Skeletal muscle tissue (tissue), 4 donors: Measurements from ENCODE around the gene EPAS1. TPM values are rescaled to one million over a fixed set of nuclear protein-coding genes. Genes with fewer than 3 reads are reported as not detected.

ENCODE experiments used
- H3K27ac ChIP-seq: one replicate; pipeline ENCODE4 v1.7.0; 2013; ENCODE audit warnings: mild to moderate bottlenecking, low read depth, low read length, inconsistent platforms
- H3K27me3 ChIP-seq, 3 donors: one replicate each; pipeline ENCODE4 v1.7.0; 2013; ENCODE audit warnings: low read length in 3 of 3; ENCODE audit not compliant: control insufficient read depth in 3 of 3, insufficient read depth in 3 of 3
- H3K36me3 ChIP-seq, 3 donors: one replicate each; pipeline ENCODE4 v1.7.0; 2013; ENCODE audit warnings: low read length in 3 of 3; ENCODE audit not compliant: control insufficient read depth in 3 of 3, insufficient read depth in 3 of 3
- H3K4me1 ChIP-seq, 3 donors: one replicate each; pipeline ENCODE4 v1.7.0; 2013; ENCODE audit warnings: low read length in 3 of 3, mild to moderate bottlenecking in 3 of 3; ENCODE audit not compliant: control insufficient read depth in 3 of 3, insufficient read depth in 3 of 3
- H3K4me3 ChIP-seq, 3 donors: one replicate each; pipeline ENCODE4 v1.7.0; 2013; ENCODE audit warnings: low read length in 3 of 3
- H3K9ac ChIP-seq, 3 donors: one replicate each; pipeline ENCODE4 v1.7.0; 2013; ENCODE audit warnings: low read length in 3 of 3, mild to moderate bottlenecking in 3 of 3, moderate library complexity in 2 of 3, low read depth in 1 of 3
- H3K9me3 ChIP-seq, 3 donors: one replicate each; pipeline ENCODE4 v1.7.0; 2013; ENCODE audit warnings: low read length in 3 of 3; ENCODE audit not compliant: control insufficient read depth in 3 of 3
- total RNA-seq: library from RNA; depleted of rRNA; stranded (reverse); fragments of >200 nt; gene quantifications from one replicate; pipeline ENCODE4 v1.2.3, GENCODE V29; 2014
- donor health status: Osteomylitis.

EPAS1 gene
- total RNA-seq, 1 donor from 2014 or later = 13.6 TPM

GRCh38 chr2:46353509-46353908, 56.3 kb downstream of the EPAS1 start:
- no peak overlapping the region for H3K9ac ChIP-seq
- no peaks in the 10 kb centered on the region for H3K9me3 ChIP-seq
- no peak overlapping the region for H3K4me3 ChIP-seq
- H3K27me3 ChIP-seq = no peaks in the 10 kb centered on the region
- H3K27ac ChIP-seq = no peak overlapping the region
- H3K36me3 ChIP-seq = peaks cover 28 to 32% (median 29%) of the 10 kb centered on the region in 3 donors
- H3K4me1 ChIP-seq = peaks cover 14 to 26% (median 20%) of the 10 kb centered on the region in 3 donors

DNA sequence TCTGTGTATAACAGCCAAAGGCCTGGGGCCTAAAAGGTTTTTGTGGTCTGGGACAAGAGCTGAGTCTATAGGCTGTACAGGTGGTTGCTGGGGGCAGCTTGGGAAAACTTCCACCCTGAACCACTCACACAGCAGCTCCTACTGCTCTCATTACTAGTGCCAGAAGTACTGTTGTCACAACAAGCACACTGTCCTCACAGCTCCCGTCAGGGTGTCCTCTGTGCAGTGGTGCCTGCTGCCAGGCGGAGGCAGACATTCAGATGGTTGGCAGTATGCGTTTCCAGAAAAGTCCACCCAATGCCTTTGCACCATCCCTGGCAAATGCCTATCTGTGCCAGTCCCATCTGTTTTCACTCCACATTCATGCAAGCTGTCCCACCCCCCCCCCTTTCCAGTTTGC, 58.5 kb downstream of the EPAS1 start:
- no peaks in the 10 kb centered on the region for H3K9me3 ChIP-seq
- H3K4me1 ChIP-seq = peaks cover 14 to 21% (median 16%) of the 10 kb centered on the region in 3 donors
- no peak overlapping the region for H3K4me3 ChIP-seq
- H3K27ac ChIP-seq = no peak overlapping the region
- H3K36me3 ChIP-seq = peaks cover 25 to 36% (median 33%) of the 10 kb centered on the region in 3 donors
- H3K27me3 ChIP-seq = no peaks in the 10 kb centered on the region
- H3K9ac ChIP-seq = no peak overlapping the region

DNA sequence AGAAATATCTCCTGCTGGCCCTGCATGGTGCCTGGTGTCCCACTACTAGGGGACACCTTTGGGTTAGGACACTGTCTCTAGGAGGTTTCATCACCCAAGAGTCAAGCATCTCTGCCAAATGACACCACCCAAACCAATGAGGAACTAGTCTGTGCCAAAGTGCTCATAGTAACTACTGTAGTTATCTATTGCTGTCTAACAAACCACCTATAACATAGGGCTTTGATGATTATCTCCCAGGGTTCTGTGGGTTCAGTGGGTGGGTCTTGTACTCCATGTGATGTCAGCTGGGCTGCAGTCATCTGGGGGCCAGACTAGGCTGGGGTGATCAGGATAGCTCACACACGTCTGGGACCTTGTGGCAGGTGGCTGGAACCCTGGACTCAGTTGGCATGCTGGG, 59.8 kb downstream of the EPAS1 start:
- peaks cover 37 to 48% (median 40%) of the 10 kb centered on the region in 3 donors for H3K36me3 ChIP-seq
- no peak overlapping the region for H3K27ac ChIP-seq
- peaks cover 4 to 11% (median 7%) of the 10 kb centered on the region in 3 donors for H3K4me1 ChIP-seq

GRCh38 chr2:46358713-46359112, 61.5 kb downstream of the EPAS1 start:
- H3K36me3 ChIP-seq = peaks cover 39 to 46% (median 41%) of the 10 kb centered on the region in 3 donors
- H3K27ac ChIP-seq = no peak overlapping the region
- H3K27me3 ChIP-seq = no peaks in the 10 kb centered on the region
- no peaks in the 10 kb centered on the region for H3K9me3 ChIP-seq
- H3K4me3 ChIP-seq = no peak overlapping the region
- no peak overlapping the region for H3K9ac ChIP-seq
- H3K4me1 ChIP-seq = peaks cover 0 to 7% (median 0%) of the 10 kb centered on the region in 3 donors

More for the DNA sequence above, 59.8 kb downstream of the EPAS1 start:
- no peaks in the 10 kb centered on the region for H3K27me3 ChIP-seq
- H3K4me3 ChIP-seq = no peak overlapping the region
- H3K9me3 ChIP-seq = no peaks in the 10 kb centered on the region
- no peak overlapping the region for H3K9ac ChIP-seq

- Histone ChIP-seq H3K9ac (no peak overlapping the region), H3K27me3 (no peaks in the 10 kb centered on the region), H3K36me3 (peaks cover 38 to 46% (median 39%) of the 10 kb centered on the region in 3 donors), H3K4me3 (no peak overlapping the region), H3K27ac (no peak overlapping the region), H3K9me3 (no peaks in the 10 kb centered on the region), H3K4me1 (peaks cover 0 to 6% (median 0%) of the 10 kb centered on the region in 3 donors)
Observed at GRCh38 chr2:46360303-46360702, 63.1 kb downstream of the EPAS1 start.

DNA sequence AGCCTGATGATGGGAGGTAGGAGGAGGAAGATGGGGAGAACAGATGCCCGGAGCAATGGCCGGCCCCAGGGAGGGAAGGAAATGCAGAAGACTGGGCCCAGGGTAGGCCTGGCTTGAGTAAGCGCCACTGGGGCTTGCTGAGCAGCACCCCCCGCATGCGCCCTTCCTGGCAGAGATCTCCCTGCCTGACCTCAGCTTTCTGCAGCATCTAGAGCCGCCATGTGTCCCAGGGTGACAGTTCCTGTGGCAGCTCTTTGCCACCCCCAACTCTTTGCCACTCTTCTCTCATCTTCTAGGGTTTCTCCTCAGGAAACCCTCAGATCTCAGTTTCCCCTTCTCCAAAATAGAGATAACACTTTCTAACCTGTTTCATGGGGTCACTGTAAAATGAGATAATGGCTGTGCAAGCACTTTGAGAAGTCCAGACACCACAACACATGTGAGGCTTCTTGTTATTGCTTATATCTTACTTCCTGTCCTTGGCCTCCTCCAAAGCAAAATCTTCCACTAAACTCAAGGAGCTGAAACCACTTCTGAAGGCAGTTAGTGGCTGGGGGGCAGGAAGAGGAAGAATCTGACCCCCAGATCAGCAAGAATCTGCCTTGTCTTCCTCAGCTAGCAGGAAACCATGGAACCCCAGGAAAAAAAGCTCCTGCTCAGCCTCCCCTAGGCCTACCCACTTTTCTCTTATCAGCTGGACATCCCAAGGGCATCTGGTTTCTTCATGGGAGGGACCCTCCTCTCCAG, 64.9 kb downstream of the EPAS1 start:
- Histone ChIP-seq H3K4me1 (peaks cover 0 to 6% (median 0%) of the 10 kb centered on the region in 3 donors), H3K9ac (no peak overlapping the region), H3K9me3 (no peaks in the 10 kb centered on the region), H3K36me3 (peaks cover 25 to 32% (median 25%) of the 10 kb centered on the region in 3 donors), H3K27ac (no peak overlapping the region), H3K4me3 (no peak overlapping the region), H3K27me3 (no peaks in the 10 kb centered on the region)

DNA sequence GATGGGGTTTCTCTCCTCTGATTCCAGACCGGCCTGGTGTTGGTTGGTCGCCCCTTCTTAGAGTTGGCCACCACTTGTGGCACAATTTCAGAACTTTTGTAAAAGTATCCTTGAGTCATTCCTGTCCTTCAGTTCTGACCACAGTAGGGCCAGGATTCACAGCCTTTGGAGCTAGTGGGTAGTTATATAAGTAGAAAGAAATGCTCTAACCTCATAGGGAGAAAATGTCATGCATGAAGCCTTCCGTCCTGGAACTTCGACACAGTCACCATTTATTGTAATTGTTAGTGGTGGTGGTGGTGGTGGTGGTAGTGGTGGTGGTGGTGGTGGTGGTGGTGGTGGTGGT, 65.4 kb downstream of the EPAS1 start:
- no peaks in the 10 kb centered on the region for H3K27me3 ChIP-seq
- no peaks in the 10 kb centered on the region for H3K9me3 ChIP-seq
- H3K4me3 ChIP-seq = no peak overlapping the region
- H3K9ac ChIP-seq = no peak overlapping the region
- H3K36me3 ChIP-seq = peaks cover 20 to 27% (median 21%) of the 10 kb centered on the region in 3 donors
- H3K27ac ChIP-seq = no peak overlapping the region
- peaks cover 0 to 9% (median 0%) of the 10 kb centered on the region in 3 donors for H3K4me1 ChIP-seq

DNA sequence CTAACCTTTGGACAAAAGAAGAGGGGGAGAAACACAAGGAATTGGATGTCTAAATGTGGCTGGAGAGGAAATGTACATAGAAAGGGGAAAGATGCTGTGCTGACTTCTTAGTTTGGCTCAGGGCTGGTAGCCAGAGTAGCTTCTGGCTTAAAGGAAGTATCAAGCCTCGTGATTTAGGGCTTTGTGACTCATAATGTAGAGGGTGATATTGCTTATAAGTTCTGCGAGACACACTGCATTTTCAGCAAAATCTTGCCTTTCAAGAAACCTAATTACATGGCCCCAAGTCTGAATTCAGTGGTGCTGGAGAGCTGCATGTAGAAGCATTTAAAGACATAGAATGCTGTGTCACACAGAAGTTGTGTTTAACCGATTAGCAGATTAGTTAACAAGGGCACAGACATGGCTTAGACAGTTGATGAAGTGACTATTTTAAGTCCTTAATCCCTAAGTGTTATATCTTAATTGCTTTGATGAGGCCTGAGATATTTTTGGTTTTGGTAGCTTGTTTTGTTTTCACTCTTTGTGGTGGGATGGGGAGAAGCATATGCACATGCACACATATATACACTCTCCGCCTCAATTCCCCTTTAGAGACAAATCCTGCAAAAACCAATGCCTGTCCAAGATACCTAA, 66.4 kb downstream of the EPAS1 start:
- H3K9ac ChIP-seq = no peak overlapping the region
- peaks cover 0 to 9% (median 0%) of the 10 kb centered on the region in 3 donors for H3K4me1 ChIP-seq
- no peak overlapping the region for H3K4me3 ChIP-seq
- no peaks in the 10 kb centered on the region for H3K27me3 ChIP-seq
- no peaks in the 10 kb centered on the region for H3K9me3 ChIP-seq
- peaks cover 16 to 21% (median 17%) of the 10 kb centered on the region in 3 donors for H3K36me3 ChIP-seq
- peak overlapping the region; percentile 15 for H3K27ac ChIP-seq

DNA sequence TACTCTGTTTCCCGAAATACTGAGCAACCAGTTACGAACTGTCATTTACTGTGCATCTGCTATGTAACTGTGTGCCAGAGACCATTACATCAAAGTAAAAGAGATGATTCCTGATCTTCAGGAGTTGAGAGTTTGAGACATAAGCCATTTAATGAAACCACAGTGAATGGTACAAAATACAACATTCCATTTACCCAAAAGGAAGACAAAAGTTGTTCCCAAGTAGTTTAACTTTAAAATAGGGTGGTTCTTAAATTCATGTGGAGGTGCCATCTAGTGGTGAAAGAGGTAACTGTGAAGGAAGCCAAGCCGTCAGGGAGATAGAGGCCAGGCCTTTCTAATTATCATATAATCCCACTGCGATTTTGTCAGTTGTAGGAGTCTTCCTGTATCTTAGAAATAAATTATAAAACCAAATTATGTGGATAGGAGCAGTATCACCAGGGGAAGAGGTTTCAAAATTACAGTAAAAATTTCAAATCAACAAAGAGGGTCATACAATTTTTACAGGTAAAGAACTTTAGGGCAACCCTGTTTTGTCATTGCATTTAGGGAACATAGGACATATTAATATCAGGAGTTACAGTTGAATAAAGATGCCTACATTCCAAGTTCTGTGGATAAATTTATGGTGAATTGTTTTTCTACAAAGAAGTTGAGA, 67.7 kb downstream of the EPAS1 start:
- Histone ChIP-seq H3K36me3 (peaks cover 22 to 26% (median 23%) of the 10 kb centered on the region in 3 donors), H3K27me3 (no peaks in the 10 kb centered on the region), H3K9ac (no peak overlapping the region), H3K4me1 (peaks cover 0 to 9% (median 0%) of the 10 kb centered on the region in 3 donors), H3K27ac (no peak overlapping the region), H3K4me3 (no peak overlapping the region), H3K9me3 (no peaks in the 10 kb centered on the region)
